GM12878 (cell line): ENCODE results near the gene FMNL2. TPM values are rescaled to one million over a fixed set of nuclear protein-coding genes. Genes with fewer than 3 reads are reported as not detected.

ENCODE experiments used
- ATAC-seq: fragments of 200-7000 bp; cut with Tn5 transposase; 3 replicates; pipeline ENCODE4 v1.9.1; 2020; ENCODE audit warnings: mild to moderate bottlenecking, moderate library complexity
- BruUV-seq: library from RNA; stranded (reverse); fragments of 400-500 nt; replicated peaks from 2 replicates; lab custom pipeline; 2021; lab: Mats Ljungman, UMichigan
- CTCF ChIA-PET: fragments of 300-600 bp; sonication (Branson Sonifier 250); formaldehyde crosslinking; extraction: SDS; loops from one replicate; lab custom pipeline; 2021; ENCODE audit warnings: inconsistent platforms; lab: Yijun Ruan, JAX
- POLR2A ChIA-PET: fragments of 350-600 bp; formaldehyde crosslinking; extraction: SDS; loops from one replicate; lab custom pipeline; 2021; ENCODE audit warnings: inconsistent platforms; lab: Charles Lee
- RAD21 ChIA-PET: fragments of 300-600 bp; sonication (Branson Sonifier 250); formaldehyde crosslinking; loops from one replicate; lab custom pipeline; 2023; ENCODE audit warnings: antibody characterized with exemption; ENCODE audit not compliant: unreplicated experiment; lab: Charles Lee
- SMC1A ChIA-PET: fragments of 300-600 bp; sonication (Branson Sonifier 250); formaldehyde crosslinking; loops from one replicate; lab custom pipeline; 2023; ENCODE audit not compliant: unreplicated experiment, uncharacterized antibody; lab: Charles Lee
- DNase-seq: peaks from one replicate; pipeline ENCODE4 v3.0.0-alpha.2; 2011; ENCODE audit warnings: low read depth, low spot score
- FAIRE-seq: peaks from 3 replicates; lab custom pipeline; 2011; peaks lifted over from hg19 to GRCh38; lab: Jason Lieb, UNC
- H2AFZ ChIP-seq: 2 replicates; pipeline ENCODE4 v1.6.0; 2011; ENCODE audit warnings: low read depth, low read length, control low read depth; ENCODE audit not compliant: control insufficient read depth
- H3K27ac ChIP-seq: 2 replicates; pipeline ENCODE4 v1.5.1; 2011; ENCODE audit warnings: control low read depth; ENCODE audit not compliant: control insufficient read depth, insufficient read depth
- H3K27me3 ChIP-seq, 2 experiments: replicated peaks in 1 of 2; 2 replicates each; pipeline versions ENCODE4 v1.6.0 to v1.6.1; 2011; ENCODE audit warnings: low read length in 1 of 2; ENCODE audit not compliant: control insufficient read depth in 2 of 2, insufficient read depth in 2 of 2
- H3K36me3 ChIP-seq, 2 experiments: 2 replicates each; pipeline ENCODE4 v1.5.1; 2011; ENCODE audit warnings: low read length in 1 of 2; ENCODE audit not compliant: control insufficient read depth in 2 of 2, insufficient read depth in 2 of 2
- H3K4me1 ChIP-seq: 2 replicates; pipeline ENCODE4 v1.6.1; 2011; ENCODE audit warnings: mild to moderate bottlenecking, low read length, moderate library complexity, mixed read lengths; ENCODE audit not compliant: control insufficient read depth, insufficient read depth
- H3K4me2 ChIP-seq: 2 replicates; pipeline ENCODE4 v1.6.0; 2011; ENCODE audit warnings: control low read depth; ENCODE audit not compliant: control insufficient read depth, insufficient read depth
- H3K4me3 ChIP-seq: fragments of 200-600 bp; sonication (generic); 2 replicates; pipeline ENCODE4 v1.5.1; 2016
- H3K79me2 ChIP-seq: 2 replicates; pipeline ENCODE4 v1.6.0; 2011; ENCODE audit warnings: low read length; ENCODE audit not compliant: control insufficient read depth, insufficient read depth
- H3K9ac ChIP-seq: 2 replicates; pipeline ENCODE4 v1.8.0; 2011; ENCODE audit warnings: low read length, control low read depth, mixed read lengths; ENCODE audit not compliant: control insufficient read depth, insufficient read depth
- H3K9me3 ChIP-seq: replicated peaks from 3 replicates; pipeline ENCODE4 v1.5.1; 2011; ENCODE audit warnings: mild to moderate bottlenecking, low read length; ENCODE audit not compliant: control insufficient read depth, insufficient read depth
- H4K20me1 ChIP-seq: 2 replicates; pipeline ENCODE4 v1.6.0; 2011; ENCODE audit not compliant: control insufficient read depth, insufficient read depth
- FOXK2 ChIP-seq: fragments of 450-650 bp; IDR thresholded peaks from 2 replicates; pipeline ENCODE4 v1.6.1; 2017; ENCODE audit warnings: mild to moderate bottlenecking, moderate library complexity
- HCFC1 ChIP-seq: fragments of 150-350 bp; IDR thresholded peaks from 2 replicates; pipeline ENCODE4 v1.6.1; 2014; ENCODE audit warnings: low read length
- KAT2A ChIP-seq: conservative IDR thresholded peaks from 2 replicates; pipeline ENCODE4 v1.6.1; 2011; ENCODE audit warnings: low read depth, low read length; ENCODE audit not compliant: control insufficient read depth
- MEF2A ChIP-seq: IDR thresholded peaks from 2 replicates; pipeline ENCODE4 v1.6.1; 2011; ENCODE audit warnings: low read depth, mild to moderate bottlenecking, low read length, moderate library complexity; ENCODE audit not compliant: insufficient read depth
- NFXL1 ChIP-seq: fragments of 450-650 bp; IDR thresholded peaks from 2 replicates; pipeline ENCODE4 v1.6.1; 2017; ENCODE audit warnings: antibody characterized with exemption, mild to moderate bottlenecking, borderline replicate concordance
- NR2C2 ChIP-seq: IDR thresholded peaks from 2 replicates; pipeline ENCODE4 v1.6.1; 2011; ENCODE audit warnings: borderline replicate concordance, low read depth; ENCODE audit not compliant: control insufficient read depth, insufficient read length
- POLR2AphosphoS2 ChIP-seq: IDR thresholded peaks from 2 replicates; pipeline ENCODE4 v1.6.1; 2011; ENCODE audit warnings: low read depth, mild to moderate bottlenecking, low read length, improper control_type of control experiment, moderate library complexity
- RB1 ChIP-seq: fragments of 450-650 bp; formaldehyde crosslinking; IDR thresholded peaks from 2 replicates; pipeline ENCODE4 v1.6.1; 2017; ENCODE audit warnings: mild to moderate bottlenecking, borderline replicate concordance
- RFX5 ChIP-seq: IDR thresholded peaks from 2 replicates; pipeline ENCODE4 v1.6.1; 2011; ENCODE audit warnings: low read depth, low read length, improper control_type of control experiment
- SMC3 ChIP-seq: IDR thresholded peaks from 2 replicates; pipeline ENCODE4 v1.6.1; 2011; ENCODE audit warnings: low read length, improper control_type of control experiment, borderline replicate concordance
- YBX1 ChIP-seq: fragments of 450-650 bp; IDR thresholded peaks from 2 replicates; pipeline ENCODE4 v1.6.1; 2016; ENCODE audit warnings: antibody characterized with exemption
- WGBS: methylation state at CpG from one replicate; pipeline ENCODE4 v1.1.6; 2016; ENCODE audit warnings: low lambda C conversion rate; ENCODE audit not compliant: insufficient replicate concordance, insufficient coverage; ENCODE audit errors: missing lambda C conversion rate; 5-methylcytosine and 5-hydroxymethylcytosine counted together
- in situ Hi-C: fragments of 300-500 bp; cut with MboI; formaldehyde crosslinking; loops from 9 replicates; pipeline ENCODE4 v1.14.3; 2018; ENCODE audit warnings: mixed read lengths
- intact Hi-C: fragments of 100-400 bp; cut with micrococcal nuclease; formaldehyde crosslinking; loops from one replicate; pipeline ENCODE4 v1.14.2; 2022; ENCODE audit not compliant: unreplicated experiment
- polyA plus RNA-seq, 11 experiments: library from polyadenylated mRNA; depleted of rRNA in 4 of 11; unstranded in 6 of 11; stranded (reverse) in 5 of 11; fragments of >200 nt; fragmentation: Nextera tagmentation in 4 of 11; fragmentation: Illumina TruSeq in 1 of 11; extraction: Ambion mirVana in 4 of 11; extraction: Trizol in 1 of 11; gene quantifications; 1 replicate in 1 of 11; 2 replicates in 10 of 11; pipeline versions ENCODE4 v1.2.1 to v1.2.3, GENCODE V29; 2011 to 2016; ENCODE audit warnings: inconsistent platforms in 2 of 11, missing spikeins in 2 of 11, low read depth in 1 of 11
- total RNA-seq, 4 experiments: library from RNA; depleted of rRNA in 3 of 4; stranded (reverse); fragments of >200 nt in 3 of 4; fragmentation: Illumina TruSeq in 1 of 4; extraction: Trizol in 1 of 4; gene quantifications; 2 replicates each; pipeline versions ENCODE4 v1.2.1 to v1.2.3, GENCODE V29; 2013 to 2021
- TF ChIP-seq, protein P1 (sequence below), 3 experiments: IDR thresholded peaks in 2 of 3; conservative IDR thresholded peaks in 1 of 3; 2 replicates each; pipeline ENCODE4 v1.5.1; 2011; ENCODE audit warnings: low read depth in 3 of 3, low read length in 3 of 3, mild to moderate bottlenecking in 3 of 3, control low read depth in 2 of 3, moderate library complexity in 2 of 3, inconsistent platforms in 1 of 3, mixed read lengths in 1 of 3; ENCODE audit not compliant: control insufficient read depth in 2 of 3, insufficient read depth in 1 of 3; ENCODE audit errors: extremely low read depth in 1 of 3
- TF ChIP-seq, protein P2 (sequence below): IDR thresholded peaks from 2 replicates; pipeline ENCODE4 v1.6.1; 2012; ENCODE audit warnings: low read depth, low read length, improper control_type of control experiment
- TF ChIP-seq, protein P3 (sequence below): fragments of 450-650 bp; IDR thresholded peaks from 2 replicates; pipeline ENCODE4 v1.6.1; 2016; ENCODE audit warnings: mild to moderate bottlenecking
- TF ChIP-seq, protein P4 (sequence below): fragments of 450-650 bp; IDR thresholded peaks from 2 replicates; pipeline ENCODE4 v1.6.1; 2017; ENCODE audit warnings: mild to moderate bottlenecking, moderate library complexity
- TF ChIP-seq, protein P5 (sequence below): IDR thresholded peaks from 2 replicates; pipeline ENCODE4 v1.6.1; 2011; ENCODE audit warnings: low read depth, mild to moderate bottlenecking, low read length, moderate library complexity, borderline replicate concordance; ENCODE audit errors: extremely low read depth

The FMNL2 gene
- total and polyA plus RNA-seq, 10 of the 15 experiments (the other 5 are each of a cell fraction or from before 2014, with no cell fraction given) = 0.13 to 9.9 (median 0.35) TPM

DNA sequence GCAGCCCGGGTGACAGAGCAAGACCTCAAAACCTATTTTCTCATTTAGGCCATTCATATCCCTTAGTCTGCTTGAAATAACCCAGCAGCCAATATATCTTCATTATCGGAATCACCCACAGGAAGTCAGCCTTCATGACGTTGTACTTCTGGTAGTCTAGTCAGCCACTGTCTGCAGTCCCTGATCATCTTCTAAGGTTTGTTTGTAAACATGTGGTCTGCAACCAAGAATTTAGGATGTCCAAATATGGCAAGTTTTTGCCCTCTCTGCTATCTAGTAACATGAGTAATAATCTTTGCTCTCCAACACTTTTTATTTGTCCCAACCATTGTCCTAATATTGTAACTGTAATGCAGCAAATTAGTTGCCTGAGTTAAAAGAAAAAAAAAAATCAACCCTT, 289.8 kb downstream of the FMNL2 start:
- intact Hi-C loops = loop anchor here (5.0 kb wide), 1 partner anchor 68 kb away; no protein-coding TSS in a partner anchor
- H4K20me1 ChIP-seq = no peaks in the 10 kb centered on the region
- DNase-seq = no peak
- POLR2A ChIA-PET = no interaction called here
- H3K79me2 ChIP-seq = no peaks in the 10 kb centered on the region
- H3K4me2 ChIP-seq = no peak overlapping the region
- H3K9me3 ChIP-seq = no peaks in the 10 kb centered on the region
- 84% methylated on average over 3 of the region's 3 CpGs for WGBS
- TF ChIP-seq FOXK2 (no peak), HCFC1 (no peak), SMC3 (no peak), YBX1 (no peak), NFXL1 (no peak), RFX5 (no peak), RB1 (no peak), NR2C2 (no peak), MEF2A (no peak), KAT2A (no peak), POLR2AphosphoS2 (no peak)
- TF ChIP-seq, protein P1, sequence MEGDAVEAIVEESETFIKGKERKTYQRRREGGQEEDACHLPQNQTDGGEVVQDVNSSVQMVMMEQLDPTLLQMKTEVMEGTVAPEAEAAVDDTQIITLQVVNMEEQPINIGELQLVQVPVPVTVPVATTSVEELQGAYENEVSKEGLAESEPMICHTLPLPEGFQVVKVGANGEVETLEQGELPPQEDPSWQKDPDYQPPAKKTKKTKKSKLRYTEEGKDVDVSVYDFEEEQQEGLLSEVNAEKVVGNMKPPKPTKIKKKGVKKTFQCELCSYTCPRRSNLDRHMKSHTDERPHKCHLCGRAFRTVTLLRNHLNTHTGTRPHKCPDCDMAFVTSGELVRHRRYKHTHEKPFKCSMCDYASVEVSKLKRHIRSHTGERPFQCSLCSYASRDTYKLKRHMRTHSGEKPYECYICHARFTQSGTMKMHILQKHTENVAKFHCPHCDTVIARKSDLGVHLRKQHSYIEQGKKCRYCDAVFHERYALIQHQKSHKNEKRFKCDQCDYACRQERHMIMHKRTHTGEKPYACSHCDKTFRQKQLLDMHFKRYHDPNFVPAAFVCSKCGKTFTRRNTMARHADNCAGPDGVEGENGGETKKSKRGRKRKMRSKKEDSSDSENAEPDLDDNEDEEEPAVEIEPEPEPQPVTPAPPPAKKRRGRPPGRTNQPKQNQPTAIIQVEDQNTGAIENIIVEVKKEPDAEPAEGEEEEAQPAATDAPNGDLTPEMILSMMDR (IDR thresholded peaks at IDR 0.05 in 2 of 3, conservative IDR thresholded peaks at IDR 0.05 in 1 of 3; ENCODE audit: control insufficient read depth in 2 of 3, extremely low read depth in 1 of 3, insufficient read depth in 1 of 3, low read depth in 3 of 3, low read length in 3 of 3) = no peak
- TF ChIP-seq, protein P2, sequence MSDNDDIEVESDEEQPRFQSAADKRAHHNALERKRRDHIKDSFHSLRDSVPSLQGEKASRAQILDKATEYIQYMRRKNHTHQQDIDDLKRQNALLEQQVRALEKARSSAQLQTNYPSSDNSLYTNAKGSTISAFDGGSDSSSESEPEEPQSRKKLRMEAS = no peak
- TF ChIP-seq, protein P3, sequence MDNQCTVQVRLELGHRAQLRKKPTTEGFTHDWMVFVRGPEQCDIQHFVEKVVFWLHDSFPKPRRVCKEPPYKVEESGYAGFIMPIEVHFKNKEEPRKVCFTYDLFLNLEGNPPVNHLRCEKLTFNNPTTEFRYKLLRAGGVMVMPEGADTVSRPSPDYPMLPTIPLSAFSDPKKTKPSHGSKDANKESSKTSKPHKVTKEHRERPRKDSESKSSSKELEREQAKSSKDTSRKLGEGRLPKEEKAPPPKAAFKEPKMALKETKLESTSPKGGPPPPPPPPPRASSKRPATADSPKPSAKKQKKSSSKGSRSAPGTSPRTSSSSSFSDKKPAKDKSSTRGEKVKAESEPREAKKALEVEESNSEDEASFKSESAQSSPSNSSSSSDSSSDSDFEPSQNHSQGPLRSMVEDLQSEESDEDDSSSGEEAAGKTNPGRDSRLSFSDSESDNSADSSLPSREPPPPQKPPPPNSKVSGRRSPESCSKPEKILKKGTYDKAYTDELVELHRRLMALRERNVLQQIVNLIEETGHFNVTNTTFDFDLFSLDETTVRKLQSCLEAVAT = no peak
- TF ChIP-seq, protein P4, sequence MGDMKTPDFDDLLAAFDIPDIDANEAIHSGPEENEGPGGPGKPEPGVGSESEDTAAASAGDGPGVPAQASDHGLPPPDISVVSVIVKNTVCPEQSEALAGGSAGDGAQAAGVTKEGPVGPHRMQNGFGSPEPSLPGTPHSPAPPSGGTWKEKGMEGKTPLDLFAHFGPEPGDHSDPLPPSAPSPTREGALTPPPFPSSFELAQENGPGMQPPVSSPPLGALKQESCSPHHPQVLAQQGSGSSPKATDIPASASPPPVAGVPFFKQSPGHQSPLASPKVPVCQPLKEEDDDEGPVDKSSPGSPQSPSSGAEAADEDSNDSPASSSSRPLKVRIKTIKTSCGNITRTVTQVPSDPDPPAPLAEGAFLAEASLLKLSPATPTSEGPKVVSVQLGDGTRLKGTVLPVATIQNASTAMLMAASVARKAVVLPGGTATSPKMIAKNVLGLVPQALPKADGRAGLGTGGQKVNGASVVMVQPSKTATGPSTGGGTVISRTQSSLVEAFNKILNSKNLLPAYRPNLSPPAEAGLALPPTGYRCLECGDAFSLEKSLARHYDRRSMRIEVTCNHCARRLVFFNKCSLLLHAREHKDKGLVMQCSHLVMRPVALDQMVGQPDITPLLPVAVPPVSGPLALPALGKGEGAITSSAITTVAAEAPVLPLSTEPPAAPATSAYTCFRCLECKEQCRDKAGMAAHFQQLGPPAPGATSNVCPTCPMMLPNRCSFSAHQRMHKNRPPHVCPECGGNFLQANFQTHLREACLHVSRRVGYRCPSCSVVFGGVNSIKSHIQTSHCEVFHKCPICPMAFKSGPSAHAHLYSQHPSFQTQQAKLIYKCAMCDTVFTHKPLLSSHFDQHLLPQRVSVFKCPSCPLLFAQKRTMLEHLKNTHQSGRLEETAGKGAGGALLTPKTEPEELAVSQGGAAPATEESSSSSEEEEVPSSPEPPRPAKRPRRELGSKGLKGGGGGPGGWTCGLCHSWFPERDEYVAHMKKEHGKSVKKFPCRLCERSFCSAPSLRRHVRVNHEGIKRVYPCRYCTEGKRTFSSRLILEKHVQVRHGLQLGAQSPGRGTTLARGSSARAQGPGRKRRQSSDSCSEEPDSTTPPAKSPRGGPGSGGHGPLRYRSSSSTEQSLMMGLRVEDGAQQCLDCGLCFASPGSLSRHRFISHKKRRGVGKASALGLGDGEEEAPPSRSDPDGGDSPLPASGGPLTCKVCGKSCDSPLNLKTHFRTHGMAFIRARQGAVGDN = no peak
- TF ChIP-seq, protein P5, sequence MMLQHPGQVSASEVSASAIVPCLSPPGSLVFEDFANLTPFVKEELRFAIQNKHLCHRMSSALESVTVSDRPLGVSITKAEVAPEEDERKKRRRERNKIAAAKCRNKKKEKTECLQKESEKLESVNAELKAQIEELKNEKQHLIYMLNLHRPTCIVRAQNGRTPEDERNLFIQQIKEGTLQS = no peak
- no peak overlapping the region for H3K9ac ChIP-seq
- no TSS peak for BruUV-seq
- H3K36me3 ChIP-seq = no peaks in the 10 kb centered on the region
- ATAC-seq = no peak
- CTCF ChIA-PET = interaction anchor here (3.6 to 4.9 kb wide), 2 partner anchors 11 kb away, joined by 18 to 25 read pairs; no protein-coding TSS in a partner anchor
- in situ Hi-C loops = no loop called here
- H3K4me3 ChIP-seq = no peak overlapping the region
- H3K27ac ChIP-seq = no peak overlapping the region
- no peak for FAIRE-seq
- H3K27me3 ChIP-seq = no peaks in the 10 kb centered on the region
- RAD21 ChIA-PET = no interaction called here
- H3K4me1 ChIP-seq = no peaks in the 10 kb centered on the region
- no peak overlapping the region for H2AFZ ChIP-seq
- SMC1A ChIA-PET = interaction anchor here (0.6 to 3.8 kb wide), 3 partner anchors 11 to 12 kb away, joined by 3 to 18 read pairs (median 7); no protein-coding TSS in a partner anchor
